Non-pigmented ciliary epithelial cell (primary cell): ENCODE data around the gene FRS2.
"Not testable (repeated sequence)": the region's sequence is repeated elsewhere in the genome, so short reads cannot be mapped to it uniquely, and the experiment has no call there.

Experiments
- DNase-seq: peaks from one replicate; pipeline ENCODE4 v3.0.0-alpha.2; 2010; ENCODE audit warnings: low read depth

FRS2 gene, protein sequence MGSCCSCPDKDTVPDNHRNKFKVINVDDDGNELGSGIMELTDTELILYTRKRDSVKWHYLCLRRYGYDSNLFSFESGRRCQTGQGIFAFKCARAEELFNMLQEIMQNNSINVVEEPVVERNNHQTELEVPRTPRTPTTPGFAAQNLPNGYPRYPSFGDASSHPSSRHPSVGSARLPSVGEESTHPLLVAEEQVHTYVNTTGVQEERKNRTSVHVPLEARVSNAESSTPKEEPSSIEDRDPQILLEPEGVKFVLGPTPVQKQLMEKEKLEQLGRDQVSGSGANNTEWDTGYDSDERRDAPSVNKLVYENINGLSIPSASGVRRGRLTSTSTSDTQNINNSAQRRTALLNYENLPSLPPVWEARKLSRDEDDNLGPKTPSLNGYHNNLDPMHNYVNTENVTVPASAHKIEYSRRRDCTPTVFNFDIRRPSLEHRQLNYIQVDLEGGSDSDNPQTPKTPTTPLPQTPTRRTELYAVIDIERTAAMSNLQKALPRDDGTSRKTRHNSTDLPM

GRCh38 chr12:69470189-69471075 lies at the start of gene FRS2:
TSS of gene FRS2 (plus strand) at chr12:69470388. CDS start at chr12:69569031, 98,643 bp downstream.
- DNase-seq: peak; percentile 41

DNA sequence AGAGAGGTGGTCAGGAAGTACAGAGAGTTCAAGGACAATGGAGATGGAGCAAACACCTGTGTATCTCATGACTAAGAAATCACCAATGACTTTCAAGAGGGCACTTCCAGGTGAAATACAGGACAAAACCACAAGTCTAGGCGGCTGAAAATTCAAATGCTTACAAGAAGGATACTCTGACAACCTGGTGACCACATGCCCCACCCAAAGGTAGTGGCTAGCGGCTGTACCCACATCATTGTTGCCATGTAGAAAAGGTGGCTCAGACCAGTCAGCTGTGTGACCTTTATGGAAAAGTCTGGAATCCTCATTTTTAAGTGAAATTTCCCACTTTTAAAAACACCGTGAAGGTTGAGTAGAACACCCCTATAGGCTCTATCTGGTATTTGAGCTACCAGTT lies 48.6 kb upstream of the FRS2 start:
- DNase-seq: no peak

DNA sequence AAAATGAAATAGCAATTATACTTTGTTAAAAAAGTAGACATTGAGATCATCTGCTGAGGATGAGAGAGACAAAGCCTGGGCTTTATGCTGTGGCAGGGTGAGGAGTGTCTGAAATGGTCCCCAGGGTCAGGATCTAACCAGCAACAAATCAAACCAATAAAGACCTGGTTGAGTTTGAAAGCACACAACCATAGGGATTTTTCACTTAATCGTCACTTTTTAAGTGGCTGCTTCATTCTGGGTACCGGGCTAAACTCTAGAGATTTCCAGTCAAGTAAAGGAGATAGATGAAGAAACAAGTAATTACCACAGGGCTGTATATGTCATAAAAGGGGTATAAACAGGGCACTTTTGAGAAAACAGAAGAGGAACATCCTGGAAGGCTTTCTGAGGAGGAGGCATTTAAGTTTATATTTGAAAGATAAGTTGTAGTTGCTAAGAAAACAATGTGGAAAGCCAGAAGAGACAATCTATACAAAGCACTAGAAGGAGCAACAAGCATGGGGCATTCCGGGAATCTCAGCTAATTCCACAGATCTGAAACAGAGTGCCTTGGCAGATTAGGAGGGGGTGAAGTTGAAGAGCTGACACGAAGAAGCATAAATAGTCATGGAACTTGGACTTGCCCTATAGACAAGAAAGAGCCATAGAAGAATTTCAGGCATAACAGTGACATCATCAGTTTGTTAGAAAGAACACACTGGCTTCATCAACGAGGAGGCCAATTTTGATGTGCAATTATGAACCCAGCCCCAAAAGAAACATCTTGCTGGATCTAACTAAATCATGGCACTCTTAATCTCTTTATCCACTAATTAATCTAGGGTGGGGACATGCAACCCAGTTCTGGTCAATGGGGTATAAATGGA lies 46.9 kb upstream of the FRS2 start:
- no peak for DNase-seq

GRCh38 chr12:69425417-69425816 lies 44.8 kb upstream of the FRS2 start:
- no peak for DNase-seq

GRCh38 chr12:69428351-69429073 lies 41.7 kb upstream of the FRS2 start:
- DNase-seq: no peak

DNA sequence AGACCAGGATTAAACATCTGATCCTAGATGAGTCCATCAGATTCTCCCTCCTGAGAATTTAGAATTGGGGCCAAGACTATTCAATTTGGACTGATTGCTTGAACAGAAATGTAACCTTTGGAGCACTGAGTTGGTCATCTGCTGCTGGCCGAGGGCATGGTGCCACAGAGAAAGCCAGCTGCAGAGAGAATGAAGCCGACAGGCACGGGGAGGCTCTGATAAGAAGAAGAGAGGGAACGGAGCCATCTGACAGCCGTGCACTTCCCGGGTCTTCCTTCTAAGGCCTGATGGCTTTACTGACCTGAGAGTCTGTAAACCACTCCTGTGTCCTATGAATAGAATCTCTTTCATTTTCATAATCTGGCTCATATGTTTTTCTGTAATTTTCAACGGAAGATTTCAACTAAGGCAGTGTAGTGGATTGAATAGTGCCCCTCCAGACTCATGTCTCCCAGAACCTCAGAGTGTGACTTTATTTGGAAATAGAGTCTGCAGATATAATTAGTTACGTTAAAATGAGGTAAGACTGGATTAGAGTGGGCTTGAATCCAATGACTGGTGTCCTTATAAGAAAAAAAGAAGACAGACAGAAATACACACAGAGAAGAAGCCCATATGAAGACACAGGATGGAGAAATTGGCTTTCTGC lies 39.1 kb upstream of the FRS2 start:
- DNase-seq: no peak

- DNase-seq: no peak
Measured at GRCh38 chr12:69431591-69432222, 38.5 kb upstream of the FRS2 start.

- no peak for DNase-seq
Measured at GRCh38 chr12:69433653-69434052, 36.5 kb upstream of the FRS2 start.

DNA sequence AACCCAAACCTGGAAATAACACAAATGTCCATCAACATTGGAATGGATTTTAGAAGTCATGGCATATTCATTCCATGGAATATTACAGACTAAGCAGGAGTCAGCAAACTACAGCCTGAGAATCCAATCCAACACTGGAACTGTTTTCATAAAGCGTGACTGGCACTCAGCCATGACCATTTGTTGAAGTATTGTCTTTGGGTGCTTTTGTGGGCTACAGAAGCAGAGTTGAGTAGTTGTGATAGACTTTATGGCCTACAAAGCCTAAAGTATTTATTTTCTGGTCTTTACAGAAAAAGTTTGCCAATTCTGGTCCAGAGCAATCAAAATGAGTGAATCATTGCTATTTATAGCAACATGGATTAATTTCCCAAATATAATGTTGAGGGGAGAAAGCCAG lies 34.5 kb upstream of the FRS2 start:
- DNase-seq: no peak

DNA sequence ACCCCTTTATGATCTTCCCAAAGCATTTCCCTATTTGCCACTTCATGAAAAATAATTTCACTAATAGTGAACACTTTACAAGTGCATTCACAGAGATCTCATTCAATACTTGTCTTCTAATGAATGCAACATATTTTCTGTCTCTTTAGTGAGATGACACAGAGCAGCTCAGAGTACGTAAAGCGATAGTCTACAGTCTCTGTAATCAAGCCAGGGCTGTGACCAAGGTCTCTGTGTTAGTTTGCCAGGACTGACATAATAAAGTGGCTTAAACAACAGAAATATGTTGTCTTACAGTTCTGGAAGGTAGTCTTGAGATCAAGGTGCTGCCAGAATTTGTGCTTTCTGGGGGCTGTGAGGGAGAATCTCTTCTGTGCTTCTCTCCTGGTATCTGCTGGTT lies 33.1 kb upstream of the FRS2 start:
- DNase-seq: no peak

GRCh38 chr12:69438539-69438938 lies 31.6 kb upstream of the FRS2 start:
- no peak for DNase-seq

- no peak for DNase-seq
Measured at GRCh38 chr12:69440016-69440415, 30.2 kb upstream of the FRS2 start.

DNA sequence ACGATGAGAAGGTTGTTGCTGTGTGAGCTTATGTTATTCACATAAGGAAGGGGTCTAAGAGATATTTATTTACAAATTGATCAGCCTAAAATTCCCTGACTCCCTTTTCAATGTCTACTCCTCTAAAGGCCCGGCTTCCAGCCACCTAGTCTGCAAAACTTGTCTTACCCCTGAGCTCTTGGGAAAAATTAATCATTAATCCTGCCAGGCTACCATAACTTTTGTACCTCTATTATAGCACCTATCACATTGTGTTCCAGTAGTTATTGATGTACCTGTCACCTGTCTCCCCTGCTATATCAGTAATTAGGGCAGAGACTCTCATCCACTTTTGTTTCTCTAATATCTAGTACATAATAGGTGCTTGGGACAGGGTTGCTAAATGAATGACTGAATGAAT lies 29.3 kb upstream of the FRS2 start:
- DNase-seq: no peak

- peak; percentile 20 for DNase-seq
Measured at GRCh38 chr12:69442894-69443293, 27.3 kb upstream of the FRS2 start.

- no peak for DNase-seq
Measured at GRCh38 chr12:69443916-69444315, 26.3 kb upstream of the FRS2 start.

DNA sequence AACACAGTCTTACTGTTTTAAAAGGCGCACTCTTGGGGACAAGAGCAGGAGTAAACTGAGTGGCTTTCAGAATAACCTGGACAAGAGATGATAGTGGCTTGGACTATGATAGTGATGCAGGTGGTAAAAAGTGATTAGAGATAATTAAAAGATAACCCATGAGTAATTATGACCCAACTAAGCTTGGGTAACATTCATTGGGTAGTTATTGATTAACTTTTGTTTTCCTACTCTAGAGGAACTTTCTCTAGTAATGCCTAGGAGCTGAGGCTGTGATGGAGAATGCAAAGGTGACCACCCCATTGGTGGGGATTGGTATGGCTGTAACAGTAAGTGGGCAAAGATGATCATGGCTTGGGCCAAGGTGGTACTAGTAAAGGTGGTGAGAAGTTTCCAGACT lies 22.3 kb upstream of the FRS2 start:
- DNase-seq: no peak

GRCh38 chr12:69452598-69453132 lies 17.5 kb upstream of the FRS2 start:
- DNase-seq: not testable (repeated sequence)

DNA sequence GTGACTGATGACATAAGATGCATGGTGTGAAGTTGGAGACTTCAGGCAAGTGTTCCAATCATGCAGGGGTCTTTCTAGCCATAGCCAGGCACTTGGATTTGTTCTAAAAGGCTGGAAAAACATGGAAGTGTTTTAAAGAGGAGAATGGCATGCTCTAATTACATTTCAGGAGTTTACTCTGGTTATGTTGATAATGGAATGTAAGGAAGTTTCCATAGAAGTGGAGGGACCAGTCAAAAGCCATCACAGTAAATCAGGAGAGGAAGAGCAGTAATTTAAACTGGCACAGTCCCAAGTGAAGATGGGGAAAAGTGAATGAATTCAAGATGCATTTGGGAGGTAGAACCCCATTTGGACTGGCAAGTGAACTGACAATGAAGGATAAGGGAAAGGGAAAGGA lies 13.9 kb upstream of the FRS2 start:
- no peak for DNase-seq

GRCh38 chr12:69457433-69457832 lies 12.8 kb upstream of the FRS2 start:
- DNase-seq: no peak

- no peak for DNase-seq
Measured at GRCh38 chr12:69459477-69459876, 10.7 kb upstream of the FRS2 start.
